Thyroid gland (tissue), 4 donors: ENCODE data around the gene CCDC87. TPM values are rescaled to one million over a fixed set of nuclear protein-coding genes. Genes with fewer than 3 reads are reported as not detected.

Experiments used
- DNase-seq, 2 donors: peaks; one replicate each; pipeline ENCODE4 v3.0.0-alpha.2; 2019
- H3K27ac ChIP-seq, 3 donors: fragments of 200-600 bp; sonication (generic); 1 replicate in 2 of 3; 2 replicates in 1 of 3; pipeline ENCODE4 v1.5.1; 2016 to 2019; ENCODE audit warnings: mild to moderate bottlenecking in 1 of 3, moderate library complexity in 1 of 3
- H3K27me3 ChIP-seq: fragments of 200-600 bp; sonication (generic); one replicate; pipeline ENCODE4 v1.5.1; 2019
- H3K36me3 ChIP-seq, 2 donors: fragments of 200-600 bp; sonication (generic); one replicate each; pipeline ENCODE4 v1.5.1; 2016 to 2019
- H3K4me1 ChIP-seq, 2 donors: fragments of 200-600 bp; sonication (generic); one replicate each; pipeline ENCODE4 v1.5.1; 2017 to 2019
- H3K4me3 ChIP-seq, 3 donors: fragments of 200-600 bp; sonication (generic); replicated peaks in 1 of 3; 1 replicate in 2 of 3; 2 replicates in 1 of 3; pipeline ENCODE4 v1.5.1; 2016; ENCODE audit warnings: mild to moderate bottlenecking in 1 of 3
- H3K9me3 ChIP-seq: fragments of 200-600 bp; sonication (generic); one replicate; pipeline ENCODE4 v1.5.1; 2017
- POLR2A ChIP-seq, 2 donors: fragments of 450-650 bp; IDR thresholded peaks; one replicate each; pipeline ENCODE4 v1.6.1; 2017; ENCODE audit warnings: antibody characterized with exemption in 2 of 2, mild to moderate bottlenecking in 2 of 2, moderate library complexity in 1 of 2
- WGBS, 2 donors: methylation state at CpG; one replicate each; pipeline ENCODE4 v1.1.5; 2017; 5-methylcytosine and 5-hydroxymethylcytosine counted together
- intact Hi-C: fragments of 100-400 bp; cut with DNase I; formaldehyde crosslinking; loops from one replicate; pipeline ENCODE4 v1.15.1; 2023
- total RNA-seq, 4 donors: library from RNA; depleted of rRNA; stranded (reverse); fragments of >200 nt; gene quantifications; one replicate each; pipeline ENCODE4 v1.2.3, GENCODE V29; 2016
- TF ChIP-seq, protein P1 (sequence below), 6 experiments: fragments of 200-600 bp in 3 of 6; fragments of 450-650 bp in 3 of 6; sonication (generic) in 3 of 6; IDR thresholded peaks; one replicate each; pipeline ENCODE4 v1.5.1; 2016 to 2019; ENCODE audit warnings: antibody characterized with exemption in 6 of 6, mild to moderate bottlenecking in 2 of 6, inconsistent platforms in 1 of 6, moderate library complexity in 1 of 6

The CCDC87 gene
- total RNA-seq, 4 donors from 2014 or later = 0.92 to 2.1 (median 1.1) TPM

DNA sequence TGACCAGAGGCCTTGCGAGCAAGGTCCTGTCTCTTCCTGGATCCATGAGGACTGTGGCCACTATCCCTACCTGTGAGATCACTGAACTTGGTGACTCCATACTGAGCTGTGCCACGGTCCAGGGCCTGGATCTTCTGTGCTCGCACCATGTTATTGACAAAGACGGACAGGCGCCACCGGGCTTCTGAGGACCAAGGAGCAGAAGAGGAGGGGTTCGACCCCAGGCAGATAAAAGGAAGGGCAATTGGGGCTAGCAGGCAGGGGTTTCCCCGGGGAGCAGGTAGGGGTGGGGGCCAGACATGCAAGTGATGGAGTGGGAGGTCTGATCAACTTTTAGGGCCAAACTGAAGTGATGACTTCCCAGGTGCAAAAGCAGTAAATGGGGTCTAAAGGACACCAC lies 26.6 kb downstream of the CCDC87 start:
- no peaks in the 10 kb centered on the region for H3K36me3 ChIP-seq
- no peaks in the 10 kb centered on the region for H3K27me3 ChIP-seq
- no peak overlapping the region for H3K27ac ChIP-seq
- peaks cover 3 to 32% of the 10 kb centered on the region in 2 donors for H3K4me1 ChIP-seq
- DNase-seq = no peak
- H3K9me3 ChIP-seq = no peaks in the 10 kb centered on the region
- no peak for TF ChIP-seq POLR2A (IDR thresholded peaks at IDR 0.05)
- TF ChIP-seq, protein P1, sequence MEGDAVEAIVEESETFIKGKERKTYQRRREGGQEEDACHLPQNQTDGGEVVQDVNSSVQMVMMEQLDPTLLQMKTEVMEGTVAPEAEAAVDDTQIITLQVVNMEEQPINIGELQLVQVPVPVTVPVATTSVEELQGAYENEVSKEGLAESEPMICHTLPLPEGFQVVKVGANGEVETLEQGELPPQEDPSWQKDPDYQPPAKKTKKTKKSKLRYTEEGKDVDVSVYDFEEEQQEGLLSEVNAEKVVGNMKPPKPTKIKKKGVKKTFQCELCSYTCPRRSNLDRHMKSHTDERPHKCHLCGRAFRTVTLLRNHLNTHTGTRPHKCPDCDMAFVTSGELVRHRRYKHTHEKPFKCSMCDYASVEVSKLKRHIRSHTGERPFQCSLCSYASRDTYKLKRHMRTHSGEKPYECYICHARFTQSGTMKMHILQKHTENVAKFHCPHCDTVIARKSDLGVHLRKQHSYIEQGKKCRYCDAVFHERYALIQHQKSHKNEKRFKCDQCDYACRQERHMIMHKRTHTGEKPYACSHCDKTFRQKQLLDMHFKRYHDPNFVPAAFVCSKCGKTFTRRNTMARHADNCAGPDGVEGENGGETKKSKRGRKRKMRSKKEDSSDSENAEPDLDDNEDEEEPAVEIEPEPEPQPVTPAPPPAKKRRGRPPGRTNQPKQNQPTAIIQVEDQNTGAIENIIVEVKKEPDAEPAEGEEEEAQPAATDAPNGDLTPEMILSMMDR (IDR thresholded peaks at IDR 0.05) = no peak
- WGBS, 2 donors = 89 to 92% methylated on average over 7 to 8 of the region's 8 CpGs
- H3K4me3 ChIP-seq = no peak overlapping the region
- intact Hi-C loops = no loop called here

DNA sequence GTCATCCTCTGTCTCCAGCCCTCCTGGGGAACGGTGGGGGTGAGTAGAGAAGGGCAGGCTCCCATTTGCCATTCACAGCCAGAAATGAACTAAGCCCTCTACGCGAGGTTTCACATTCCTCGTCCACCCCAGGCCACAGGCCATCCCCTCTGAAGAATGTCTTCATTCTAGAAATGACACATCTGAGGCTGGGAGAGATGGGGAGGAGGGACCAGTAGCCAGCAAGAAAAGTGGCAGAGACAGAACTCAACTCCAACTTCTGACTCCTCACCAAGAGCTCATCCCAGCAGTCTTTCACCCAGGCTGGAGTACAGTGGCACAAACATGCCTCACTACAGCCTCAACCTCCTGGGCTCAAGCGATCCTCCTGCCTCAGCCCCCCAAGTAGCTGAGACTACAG lies 27.9 kb downstream of the CCDC87 start:
- intact Hi-C loops = no loop called here

DNA sequence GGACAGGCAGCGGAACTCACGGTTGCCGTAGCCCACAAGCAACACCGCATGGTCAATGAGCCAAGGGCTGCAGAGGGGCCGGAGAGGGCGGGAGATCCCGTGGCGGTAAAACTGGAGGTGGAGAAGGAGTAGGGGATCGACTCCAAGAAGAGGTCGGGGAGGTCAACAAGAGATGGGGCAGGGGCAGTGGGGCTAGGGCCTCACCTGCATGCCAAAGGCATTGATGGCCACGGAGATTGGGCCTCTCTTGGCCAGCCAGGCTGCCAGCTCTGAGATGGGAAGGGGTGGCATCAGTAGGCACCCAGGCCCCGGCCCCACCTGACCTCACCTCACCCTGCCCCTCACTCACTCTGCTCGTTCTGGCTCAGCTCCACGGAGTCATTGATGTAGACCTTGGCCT lies 28.3 kb downstream of the CCDC87 start:
- DNase-seq = no peak
- Histone ChIP-seq H3K27ac (no peak overlapping the region), H3K27me3 (no peaks in the 10 kb centered on the region), H3K36me3 (no peaks in the 10 kb centered on the region), H3K4me1 (peaks cover 3 to 21% of the 10 kb centered on the region in 2 donors), H3K4me3 (no peak overlapping the region), H3K9me3 (no peaks in the 10 kb centered on the region)
- WGBS, 2 donors = 92 to 95% methylated on average over 14 of the region's 14 CpGs
- intact Hi-C loops = no loop called here
- TF ChIP-seq, protein P1 (IDR thresholded peaks at IDR 0.05) = no peak
- no peak for TF ChIP-seq POLR2A (IDR thresholded peaks at IDR 0.05)

More for the DNA sequence above, 27.9 kb downstream of the CCDC87 start:
- no peaks in the 10 kb centered on the region for H3K27me3 ChIP-seq
- no peaks in the 10 kb centered on the region for H3K9me3 ChIP-seq
- no peak overlapping the region for H3K4me3 ChIP-seq
- no peak for TF ChIP-seq POLR2A (IDR thresholded peaks at IDR 0.05)
- TF ChIP-seq, protein P1 (IDR thresholded peaks at IDR 0.05) = no peak
- 89 to 93% methylated on average over 5 of the region's 5 CpGs for WGBS, 2 donors
- DNase-seq = no peak
- no peaks in the 10 kb centered on the region for H3K36me3 ChIP-seq
- peaks cover 3 to 26% of the 10 kb centered on the region in 2 donors for H3K4me1 ChIP-seq
- H3K27ac ChIP-seq = no peak overlapping the region

DNA sequence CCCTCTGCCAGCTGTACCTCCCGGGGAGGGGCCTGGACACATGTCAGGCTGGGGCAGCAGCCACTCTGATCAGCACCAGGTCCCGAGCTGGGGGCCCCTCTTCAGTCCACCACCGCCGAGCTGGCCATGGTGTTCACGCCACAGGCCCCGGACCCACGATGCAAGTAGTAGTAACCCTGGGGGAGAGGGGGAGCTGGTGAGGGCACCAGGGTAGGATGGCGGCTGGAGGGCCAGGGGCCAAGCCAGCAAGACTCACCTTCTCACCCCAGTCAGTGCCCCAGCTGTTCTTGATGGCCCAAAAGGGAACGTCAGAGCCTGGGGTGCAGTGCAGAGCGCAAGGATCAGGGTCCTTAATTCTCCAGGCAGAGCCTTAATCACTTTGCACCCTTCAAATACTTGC lies 29.0 kb downstream of the CCDC87 start:
- H3K4me3 ChIP-seq = no peak overlapping the region
- DNase-seq = no peak
- H3K9me3 ChIP-seq = no peaks in the 10 kb centered on the region
- H3K27me3 ChIP-seq = no peaks in the 10 kb centered on the region
- WGBS, 2 donors = 93 to 100% methylated on average over 3 to 10 of the region's 10 CpGs
- peaks cover 9 to 21% of the 10 kb centered on the region in 2 donors for H3K4me1 ChIP-seq
- H3K36me3 ChIP-seq = no peaks in the 10 kb centered on the region
- intact Hi-C loops = no loop called here
- no peak for TF ChIP-seq POLR2A (IDR thresholded peaks at IDR 0.05)
- TF ChIP-seq, protein P1 (IDR thresholded peaks at IDR 0.05) = no peak
- H3K27ac ChIP-seq = no peak overlapping the region

DNA sequence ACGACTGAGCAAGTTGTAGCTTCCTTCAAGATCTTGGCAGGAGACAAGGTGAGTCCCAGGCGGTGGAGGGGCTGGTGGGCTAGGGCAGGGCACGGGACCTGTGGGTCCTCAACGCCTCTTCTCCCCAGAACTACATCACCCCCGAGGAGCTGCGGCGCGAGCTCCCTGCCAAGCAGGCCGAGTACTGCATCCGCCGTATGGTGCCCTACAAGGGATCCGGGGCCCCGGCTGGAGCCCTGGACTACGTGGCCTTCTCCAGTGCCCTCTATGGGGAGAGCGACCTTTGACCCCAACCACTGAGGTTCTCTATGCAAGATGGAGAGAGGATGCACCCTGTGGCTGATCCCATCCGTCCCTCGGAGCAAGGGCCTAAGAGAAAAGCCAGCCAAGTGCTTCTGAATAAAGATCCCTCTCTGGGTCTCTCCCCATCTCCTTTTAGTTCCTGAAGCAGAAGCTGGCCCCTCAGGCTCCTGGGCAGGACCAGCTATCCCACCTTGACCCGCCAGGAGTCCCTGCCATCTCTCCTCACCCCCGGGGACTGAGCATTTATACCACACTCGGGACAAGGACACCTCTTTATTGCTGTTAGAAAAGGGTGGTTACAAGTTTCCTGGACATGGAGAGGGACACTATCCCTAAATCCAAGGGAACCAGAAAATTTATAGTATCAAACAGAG lies 29.8 kb downstream of the CCDC87 start:
- Histone ChIP-seq H3K27me3 (no peaks in the 10 kb centered on the region), H3K4me3 (no peak overlapping the region), H3K36me3 (no peaks in the 10 kb centered on the region), H3K4me1 (peaks cover 11 to 15% of the 10 kb centered on the region in 2 donors), H3K27ac (no peak overlapping the region), H3K9me3 (no peaks in the 10 kb centered on the region)
- TF ChIP-seq, protein P1 (IDR thresholded peaks at IDR 0.05) = no peak
- TF ChIP-seq POLR2A (IDR thresholded peaks at IDR 0.05) = no peak
- WGBS, 2 donors = 85 to 91% methylated on average over 10 to 20 of the region's 20 CpGs
- intact Hi-C loops = no loop called here
- DNase-seq = no peak
